ENCODE data around the gene PF4V1.

The PF4V1 gene

DNA sequence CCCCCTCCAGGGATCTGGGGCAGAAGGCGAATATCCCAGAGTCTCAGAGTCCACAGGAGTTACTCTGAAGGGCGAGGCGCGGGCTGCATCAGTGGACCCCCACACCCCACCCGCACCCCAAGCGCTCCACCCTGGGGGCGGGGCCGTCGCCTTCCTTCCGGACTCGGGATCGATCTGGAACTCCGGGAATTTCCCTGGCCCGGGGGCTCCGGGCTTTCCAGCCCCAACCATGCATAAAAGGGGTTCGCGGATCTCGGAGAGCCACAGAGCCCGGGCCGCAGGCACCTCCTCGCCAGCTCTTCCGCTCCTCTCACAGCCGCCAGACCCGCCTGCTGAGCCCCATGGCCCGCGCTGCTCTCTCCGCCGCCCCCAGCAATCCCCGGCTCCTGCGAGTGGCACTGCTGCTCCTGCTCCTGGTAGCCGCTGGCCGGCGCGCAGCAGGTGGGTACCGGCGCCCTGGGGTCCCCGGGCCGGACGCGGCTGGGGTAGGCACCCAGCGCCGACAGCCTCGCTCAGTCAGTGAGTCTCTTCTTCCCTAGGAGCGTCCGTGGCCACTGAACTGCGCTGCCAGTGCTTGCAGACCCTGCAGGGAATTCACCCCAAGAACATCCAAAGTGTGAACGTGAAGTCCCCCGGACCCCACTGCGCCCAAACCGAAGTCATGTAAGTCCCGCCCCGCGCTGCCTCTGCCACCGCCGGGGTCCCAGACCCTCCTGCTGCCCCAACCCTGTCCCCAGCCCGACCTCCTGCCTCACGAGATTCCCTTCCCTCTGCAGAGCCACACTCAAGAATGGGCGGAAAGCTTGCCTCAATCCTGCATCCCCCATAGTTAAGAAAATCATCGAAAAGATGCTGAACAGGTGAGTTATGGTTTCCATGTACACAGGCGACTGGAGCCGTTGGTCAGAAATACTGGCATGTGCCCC lies 16.3 kb downstream of the PF4V1 start, which contains the start of gene CXCL1:
Gene CXCL1 (plus strand): TSS at position 264 of the 926 bp plus-strand sequence. CDS start 78 bp downstream, at position 342.
- H4K20me1 ChIP-seq (ENCODE audit: insufficient read depth, low read length) = no peaks in the 10 kb centered on the region
- H3K4me1 ChIP-seq (ENCODE audit: low read length) = no peaks in the 10 kb centered on the region
- H3K4me3 ChIP-seq (ENCODE audit: low read length) = no peak within 1 kb of the TSS
- no peaks in the 10 kb centered on the region for H3K9me3 ChIP-seq (ENCODE audit: insufficient read depth, low read length)
- no peak within 1 kb of the TSS for H3K9ac ChIP-seq (ENCODE audit: low read length)
- H3K4me2 ChIP-seq (ENCODE audit: low read length) = no peak within 1 kb of the TSS
- H3K27ac ChIP-seq (ENCODE audit: low read length) = no peak within 1 kb of the TSS
- peaks cover 5% of the 10 kb centered on the region; the same call in 1 of the 2 replicates for H3K27me3 ChIP-seq (ENCODE audit: low read depth, low read length)
- no peak within 1 kb of the TSS for H2AFZ ChIP-seq (ENCODE audit: low read depth, low read length)
- no peak for TF ChIP-seq EZH2phosphoT487 (IDR thresholded peaks at IDR 0.05; ENCODE audit: low read depth)
- TF ChIP-seq, protein P1, sequence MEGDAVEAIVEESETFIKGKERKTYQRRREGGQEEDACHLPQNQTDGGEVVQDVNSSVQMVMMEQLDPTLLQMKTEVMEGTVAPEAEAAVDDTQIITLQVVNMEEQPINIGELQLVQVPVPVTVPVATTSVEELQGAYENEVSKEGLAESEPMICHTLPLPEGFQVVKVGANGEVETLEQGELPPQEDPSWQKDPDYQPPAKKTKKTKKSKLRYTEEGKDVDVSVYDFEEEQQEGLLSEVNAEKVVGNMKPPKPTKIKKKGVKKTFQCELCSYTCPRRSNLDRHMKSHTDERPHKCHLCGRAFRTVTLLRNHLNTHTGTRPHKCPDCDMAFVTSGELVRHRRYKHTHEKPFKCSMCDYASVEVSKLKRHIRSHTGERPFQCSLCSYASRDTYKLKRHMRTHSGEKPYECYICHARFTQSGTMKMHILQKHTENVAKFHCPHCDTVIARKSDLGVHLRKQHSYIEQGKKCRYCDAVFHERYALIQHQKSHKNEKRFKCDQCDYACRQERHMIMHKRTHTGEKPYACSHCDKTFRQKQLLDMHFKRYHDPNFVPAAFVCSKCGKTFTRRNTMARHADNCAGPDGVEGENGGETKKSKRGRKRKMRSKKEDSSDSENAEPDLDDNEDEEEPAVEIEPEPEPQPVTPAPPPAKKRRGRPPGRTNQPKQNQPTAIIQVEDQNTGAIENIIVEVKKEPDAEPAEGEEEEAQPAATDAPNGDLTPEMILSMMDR (IDR thresholded peaks at IDR 0.05; ENCODE audit: low read depth, low read length) = no peak
- no peaks in the 10 kb centered on the region for H3K36me3 ChIP-seq (replicated peaks; ENCODE audit: low read depth, low read length)
- no peaks in the 10 kb centered on the region for H3K79me2 ChIP-seq (ENCODE audit: low read length)

DNA sequence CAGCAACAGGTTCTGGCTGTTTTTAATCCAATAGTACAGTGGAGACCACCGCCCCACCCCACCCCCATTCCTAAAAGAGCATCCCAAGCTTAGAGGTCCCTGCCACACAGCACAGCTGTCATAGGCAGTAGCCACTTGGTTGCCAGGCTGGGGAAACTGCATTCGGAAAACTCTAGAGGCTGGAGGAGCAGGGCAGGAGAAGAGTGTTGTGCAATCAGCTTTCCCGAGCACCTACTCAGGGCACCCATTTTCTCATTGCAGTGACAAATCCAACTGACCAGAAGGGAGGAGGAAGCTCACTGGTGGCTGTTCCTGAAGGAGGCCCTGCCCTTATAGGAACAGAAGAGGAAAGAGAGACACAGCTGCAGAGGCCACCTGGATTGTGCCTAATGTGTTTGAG lies 17.2 kb downstream of the PF4V1 start:
- Histone ChIP-seq H3K27me3 (ENCODE audit: low read depth, low read length) (peaks cover 5% of the 10 kb centered on the region; the same call in 1 of the 2 replicates), H4K20me1 (ENCODE audit: insufficient read depth, low read length) (no peaks in the 10 kb centered on the region), H3K4me2 (ENCODE audit: low read length) (no peak overlapping the region), H2AFZ (ENCODE audit: low read depth, low read length) (no peak overlapping the region), H3K36me3 (replicated peaks; ENCODE audit: low read depth, low read length) (no peaks in the 10 kb centered on the region), H3K9ac (ENCODE audit: low read length) (no peak overlapping the region), H3K9me3 (ENCODE audit: insufficient read depth, low read length) (no peaks in the 10 kb centered on the region), H3K27ac (ENCODE audit: low read length) (no peak overlapping the region), H3K4me3 (ENCODE audit: low read length) (no peak overlapping the region), H3K79me2 (ENCODE audit: low read length) (no peaks in the 10 kb centered on the region), H3K4me1 (ENCODE audit: low read length) (no peaks in the 10 kb centered on the region)
- no peak for TF ChIP-seq EZH2phosphoT487 (IDR thresholded peaks at IDR 0.05; ENCODE audit: low read depth)
- TF ChIP-seq, protein P1 (IDR thresholded peaks at IDR 0.05; ENCODE audit: low read depth, low read length) = no peak

DNA sequence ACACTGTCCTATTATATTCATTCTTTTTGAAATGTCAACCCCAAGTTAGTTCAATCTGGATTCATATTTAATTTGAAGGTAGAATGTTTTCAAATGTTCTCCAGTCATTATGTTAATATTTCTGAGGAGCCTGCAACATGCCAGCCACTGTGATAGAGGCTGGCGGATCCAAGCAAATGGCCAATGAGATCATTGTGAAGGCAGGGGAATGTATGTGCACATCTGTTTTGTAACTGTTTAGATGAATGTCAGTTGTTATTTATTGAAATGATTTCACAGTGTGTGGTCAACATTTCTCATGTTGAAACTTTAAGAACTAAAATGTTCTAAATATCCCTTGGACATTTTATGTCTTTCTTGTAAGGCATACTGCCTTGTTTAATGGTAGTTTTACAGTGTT lies 17.7 kb downstream of the PF4V1 start:
- Histone ChIP-seq H4K20me1 (ENCODE audit: insufficient read depth, low read length) (no peaks in the 10 kb centered on the region), H3K36me3 (replicated peaks; ENCODE audit: low read depth, low read length) (no peaks in the 10 kb centered on the region), H3K4me1 (ENCODE audit: low read length) (no peaks in the 10 kb centered on the region), H3K4me3 (ENCODE audit: low read length) (no peak overlapping the region), H3K79me2 (ENCODE audit: low read length) (no peaks in the 10 kb centered on the region), H3K9ac (ENCODE audit: low read length) (no peak overlapping the region), H3K9me3 (ENCODE audit: insufficient read depth, low read length) (no peaks in the 10 kb centered on the region), H3K4me2 (ENCODE audit: low read length) (no peak overlapping the region), H3K27me3 (ENCODE audit: low read depth, low read length) (peaks cover 5% of the 10 kb centered on the region; the same call in 1 of the 2 replicates), H3K27ac (ENCODE audit: low read length) (no peak overlapping the region), H2AFZ (ENCODE audit: low read depth, low read length) (no peak overlapping the region)
- TF ChIP-seq, protein P1 (IDR thresholded peaks at IDR 0.05; ENCODE audit: low read depth, low read length) = no peak
- no peak for TF ChIP-seq EZH2phosphoT487 (IDR thresholded peaks at IDR 0.05; ENCODE audit: low read depth)

DNA sequence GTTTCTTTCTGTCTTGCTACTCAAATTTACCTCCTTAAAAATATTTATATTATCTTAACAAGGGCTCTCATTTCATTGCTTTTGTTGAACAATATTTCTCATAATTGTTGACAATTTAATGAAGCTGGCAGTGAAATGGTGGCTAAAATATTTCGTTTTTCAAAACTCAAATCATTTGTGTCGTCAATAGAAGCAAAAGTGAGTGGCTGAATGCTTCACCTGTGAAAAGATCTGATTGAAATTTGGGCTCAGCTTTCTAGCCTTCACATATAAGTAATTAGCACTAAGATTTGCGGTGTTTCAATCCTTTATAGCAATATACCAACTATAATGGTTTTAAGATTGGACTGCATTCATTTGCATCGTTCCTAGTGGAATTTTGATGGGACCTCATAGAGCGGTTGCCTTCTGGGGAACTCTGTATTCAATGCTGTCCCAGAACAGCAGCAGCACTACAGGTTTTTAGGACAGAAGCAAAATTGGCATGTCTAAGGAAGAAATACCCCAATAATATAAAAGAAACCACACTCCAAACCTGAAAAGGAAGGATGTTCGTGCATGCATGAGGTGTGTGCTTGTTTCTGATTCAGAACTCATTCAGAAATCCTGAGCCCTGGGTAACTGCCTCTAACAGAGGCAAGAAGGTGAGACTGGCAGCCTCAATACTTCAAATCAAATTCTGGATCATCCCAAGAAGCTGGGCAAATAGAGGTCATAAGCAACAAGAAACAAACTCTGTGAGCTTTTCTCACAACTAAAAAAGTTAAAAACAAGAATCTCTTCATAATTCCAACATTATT lies 18.6 kb downstream of the PF4V1 start:
- no peak for TF ChIP-seq EZH2phosphoT487 (IDR thresholded peaks at IDR 0.05; ENCODE audit: low read depth)
- TF ChIP-seq, protein P1 (IDR thresholded peaks at IDR 0.05; ENCODE audit: low read depth, low read length) = no peak
- no peak overlapping the region for H3K4me2 ChIP-seq (ENCODE audit: low read length)
- no peaks in the 10 kb centered on the region for H3K79me2 ChIP-seq (ENCODE audit: low read length)
- no peak overlapping the region for H3K4me3 ChIP-seq (ENCODE audit: low read length)
- no peak overlapping the region for H3K27ac ChIP-seq (ENCODE audit: low read length)
- H3K36me3 ChIP-seq (replicated peaks; ENCODE audit: low read depth, low read length) = no peaks in the 10 kb centered on the region
- no peaks in the 10 kb centered on the region for H3K4me1 ChIP-seq (ENCODE audit: low read length)
- H2AFZ ChIP-seq (ENCODE audit: low read depth, low read length) = no peak overlapping the region
- H4K20me1 ChIP-seq (ENCODE audit: insufficient read depth, low read length) = no peaks in the 10 kb centered on the region
- no peak overlapping the region for H3K9ac ChIP-seq (ENCODE audit: low read length)
- no peaks in the 10 kb centered on the region for H3K9me3 ChIP-seq (ENCODE audit: insufficient read depth, low read length)
- no peaks in the 10 kb centered on the region; the same call in 1 of the 2 replicates for H3K27me3 ChIP-seq (ENCODE audit: low read depth, low read length)
